GM12878 (cell line): ENCODE data around the gene PDLIM5. TPM values are rescaled to one million over a fixed set of nuclear protein-coding genes. Genes with fewer than 3 reads are reported as not detected.

Experiments used
- ATAC-seq: fragments of 200-7000 bp; cut with Tn5 transposase; 3 replicates; pipeline ENCODE4 v1.9.1; 2020; ENCODE audit warnings: mild to moderate bottlenecking, moderate library complexity
- BruUV-seq: library from RNA; stranded (reverse); fragments of 400-500 nt; replicated peaks from 2 replicates; lab custom pipeline; 2021; lab: Mats Ljungman, UMichigan
- CTCF ChIA-PET: fragments of 300-600 bp; sonication (Branson Sonifier 250); formaldehyde crosslinking; extraction: SDS; loops from one replicate; lab custom pipeline; 2021; ENCODE audit warnings: inconsistent platforms; lab: Yijun Ruan, JAX
- POLR2A ChIA-PET: fragments of 350-600 bp; formaldehyde crosslinking; extraction: SDS; loops from one replicate; lab custom pipeline; 2021; ENCODE audit warnings: inconsistent platforms; lab: Charles Lee
- RAD21 ChIA-PET: fragments of 300-600 bp; sonication (Branson Sonifier 250); formaldehyde crosslinking; loops from one replicate; lab custom pipeline; 2023; ENCODE audit warnings: antibody characterized with exemption; ENCODE audit not compliant: unreplicated experiment; lab: Charles Lee
- SMC1A ChIA-PET: fragments of 300-600 bp; sonication (Branson Sonifier 250); formaldehyde crosslinking; loops from one replicate; lab custom pipeline; 2023; ENCODE audit not compliant: unreplicated experiment, uncharacterized antibody; lab: Charles Lee
- DNase-seq: peaks from one replicate; pipeline ENCODE4 v3.0.0-alpha.2; 2011; ENCODE audit warnings: low read depth, low spot score
- FAIRE-seq: peaks from 3 replicates; lab custom pipeline; 2011; peaks lifted over from hg19 to GRCh38; lab: Jason Lieb, UNC
- H2AFZ ChIP-seq: 2 replicates; pipeline ENCODE4 v1.6.0; 2011; ENCODE audit warnings: low read depth, low read length, control low read depth; ENCODE audit not compliant: control insufficient read depth
- H3K27ac ChIP-seq: 2 replicates; pipeline ENCODE4 v1.5.1; 2011; ENCODE audit warnings: control low read depth; ENCODE audit not compliant: control insufficient read depth, insufficient read depth
- H3K27me3 ChIP-seq, 2 experiments: replicated peaks in 1 of 2; 2 replicates each; pipeline versions ENCODE4 v1.6.0 to v1.6.1; 2011; ENCODE audit warnings: low read length in 1 of 2; ENCODE audit not compliant: control insufficient read depth in 2 of 2, insufficient read depth in 2 of 2
- H3K36me3 ChIP-seq, 2 experiments: 2 replicates each; pipeline ENCODE4 v1.5.1; 2011; ENCODE audit warnings: low read length in 1 of 2; ENCODE audit not compliant: control insufficient read depth in 2 of 2, insufficient read depth in 2 of 2
- H3K4me1 ChIP-seq: 2 replicates; pipeline ENCODE4 v1.6.1; 2011; ENCODE audit warnings: mild to moderate bottlenecking, low read length, moderate library complexity, mixed read lengths; ENCODE audit not compliant: control insufficient read depth, insufficient read depth
- H3K4me2 ChIP-seq: 2 replicates; pipeline ENCODE4 v1.6.0; 2011; ENCODE audit warnings: control low read depth; ENCODE audit not compliant: control insufficient read depth, insufficient read depth
- H3K4me3 ChIP-seq: fragments of 200-600 bp; sonication (generic); 2 replicates; pipeline ENCODE4 v1.5.1; 2016
- H3K79me2 ChIP-seq: 2 replicates; pipeline ENCODE4 v1.6.0; 2011; ENCODE audit warnings: low read length; ENCODE audit not compliant: control insufficient read depth, insufficient read depth
- H3K9ac ChIP-seq: 2 replicates; pipeline ENCODE4 v1.8.0; 2011; ENCODE audit warnings: low read length, control low read depth, mixed read lengths; ENCODE audit not compliant: control insufficient read depth, insufficient read depth
- H3K9me3 ChIP-seq: replicated peaks from 3 replicates; pipeline ENCODE4 v1.5.1; 2011; ENCODE audit warnings: mild to moderate bottlenecking, low read length; ENCODE audit not compliant: control insufficient read depth, insufficient read depth
- H4K20me1 ChIP-seq: 2 replicates; pipeline ENCODE4 v1.6.0; 2011; ENCODE audit not compliant: control insufficient read depth, insufficient read depth
- CHD4 ChIP-seq: fragments of 200-600 bp; sonication (generic); IDR thresholded peaks from 2 replicates; pipeline ENCODE4 v1.6.1; 2016; ENCODE audit warnings: mild to moderate bottlenecking
- CREB1 ChIP-seq: IDR thresholded peaks from 2 replicates; pipeline ENCODE4 v1.6.1; 2012; ENCODE audit warnings: low read depth, mild to moderate bottlenecking, inconsistent platforms
- IRF4 ChIP-seq: IDR thresholded peaks from 2 replicates; pipeline ENCODE4 v1.6.1; 2011; ENCODE audit warnings: low read depth, low read length
- MEF2A ChIP-seq: IDR thresholded peaks from 2 replicates; pipeline ENCODE4 v1.6.1; 2011; ENCODE audit warnings: low read depth, mild to moderate bottlenecking, low read length, moderate library complexity; ENCODE audit not compliant: insufficient read depth
- MLLT1 ChIP-seq: fragments of 450-650 bp; IDR thresholded peaks from 2 replicates; pipeline ENCODE4 v1.6.1; 2016; ENCODE audit warnings: mild to moderate bottlenecking
- MXI1 ChIP-seq: fragments of 150-350 bp; IDR thresholded peaks from 2 replicates; pipeline ENCODE4 v1.6.1; 2011; ENCODE audit warnings: low read depth, mild to moderate bottlenecking, inconsistent platforms, low read length, improper control_type of control experiment
- NR2C2 ChIP-seq: IDR thresholded peaks from 2 replicates; pipeline ENCODE4 v1.6.1; 2011; ENCODE audit warnings: borderline replicate concordance, low read depth; ENCODE audit not compliant: control insufficient read depth, insufficient read length
- RELB ChIP-seq: fragments of 450-650 bp; IDR thresholded peaks from 2 replicates; pipeline ENCODE4 v1.6.1; 2017; ENCODE audit warnings: low read depth, mild to moderate bottlenecking, moderate library complexity
- STAT3 ChIP-seq: IDR thresholded peaks from 2 replicates; pipeline ENCODE4 v1.6.1; 2011; ENCODE audit warnings: low read depth, low read length, improper control_type of control experiment
- YBX1 ChIP-seq: fragments of 450-650 bp; IDR thresholded peaks from 2 replicates; pipeline ENCODE4 v1.6.1; 2016; ENCODE audit warnings: antibody characterized with exemption
- ZNF24 ChIP-seq: fragments of 450-650 bp; IDR thresholded peaks from 2 replicates; pipeline ENCODE4 v1.6.1; 2017; ENCODE audit warnings: antibody characterized with exemption, mild to moderate bottlenecking
- WGBS: methylation state at CpG from one replicate; pipeline ENCODE4 v1.1.6; 2016; ENCODE audit warnings: low lambda C conversion rate; ENCODE audit not compliant: insufficient replicate concordance, insufficient coverage; ENCODE audit errors: missing lambda C conversion rate; 5-methylcytosine and 5-hydroxymethylcytosine counted together
- in situ Hi-C: fragments of 300-500 bp; cut with MboI; formaldehyde crosslinking; loops from 9 replicates; pipeline ENCODE4 v1.14.3; 2018; ENCODE audit warnings: mixed read lengths
- intact Hi-C: fragments of 100-400 bp; cut with micrococcal nuclease; formaldehyde crosslinking; loops from one replicate; pipeline ENCODE4 v1.14.2; 2022; ENCODE audit not compliant: unreplicated experiment
- polyA plus RNA-seq, 11 experiments: library from polyadenylated mRNA; depleted of rRNA in 4 of 11; unstranded in 6 of 11; stranded (reverse) in 5 of 11; fragments of >200 nt; fragmentation: Nextera tagmentation in 4 of 11; fragmentation: Illumina TruSeq in 1 of 11; extraction: Ambion mirVana in 4 of 11; extraction: Trizol in 1 of 11; gene quantifications; 1 replicate in 1 of 11; 2 replicates in 10 of 11; pipeline versions ENCODE4 v1.2.1 to v1.2.3, GENCODE V29; 2011 to 2016; ENCODE audit warnings: inconsistent platforms in 2 of 11, missing spikeins in 2 of 11, low read depth in 1 of 11
- total RNA-seq, 4 experiments: library from RNA; depleted of rRNA in 3 of 4; stranded (reverse); fragments of >200 nt in 3 of 4; fragmentation: Illumina TruSeq in 1 of 4; extraction: Trizol in 1 of 4; gene quantifications; 2 replicates each; pipeline versions ENCODE4 v1.2.1 to v1.2.3, GENCODE V29; 2013 to 2021

PDLIM5 gene
- total and polyA plus RNA-seq, 10 of the 15 experiments (the other 5 are each of a cell fraction or from before 2014, with no cell fraction given), result 10.0 to 52.9 (median 20.7) TPM

- Histone ChIP-seq H3K9ac (no peak overlapping the region), H3K27ac (no peak overlapping the region), H3K36me3 (no peaks in the 10 kb centered on the region), H3K4me3 (no peak overlapping the region), H3K4me2 (no peak overlapping the region), H3K9me3 (no peaks in the 10 kb centered on the region), H3K79me2 (peaks cover 9% of the 10 kb centered on the region), H2AFZ (no peak overlapping the region), H4K20me1 (no peaks in the 10 kb centered on the region), H3K4me1 (peaks cover 5% of the 10 kb centered on the region; the same call in 1 of the 2 replicates), H3K27me3 (no peaks in the 10 kb centered on the region)
- BruUV-seq, result no TSS peak
- FAIRE-seq (no peak), DNase-seq (no peak), ATAC-seq (no peak)
- intact Hi-C loops (no loop called here), in situ Hi-C loops (no loop called here)
- no peak for TF ChIP-seq NR2C2
- TF ChIP-seq YBX1, result no peak
- TF ChIP-seq IRF4, result no peak
- no peak for TF ChIP-seq CREB1
- TF ChIP-seq CHD4, result no peak
- no peak for TF ChIP-seq ZNF24
- no peak for TF ChIP-seq RELB
- no peak for TF ChIP-seq MLLT1
- no peak for TF ChIP-seq MXI1
- TF ChIP-seq STAT3, result no peak
- no peak for TF ChIP-seq MEF2A
- ChIA-PET POLR2A (no interaction called here), RAD21 (no interaction called here), CTCF (no interaction called here), SMC1A (no interaction called here)
- 0% methylated on average over 3 of the region's 3 CpGs for WGBS
These were observed 3.9 kb upstream of the PDLIM5 start for GRCh38 chr4:94447754-94448411.
